OCI-LY7 (cell line): Measurements from ENCODE around the gene ZNF423. TPM values are rescaled to one million over a fixed set of nuclear protein-coding genes. Genes with fewer than 3 reads are reported as not detected.

Source experiments
- BruUV-seq: library from RNA; stranded (reverse); fragments of 400-500 nt; replicated peaks from 2 replicates; lab custom pipeline; 2021; lab: Mats Ljungman, UMichigan
- CTCF ChIA-PET: fragments of 300-600 bp; sonication (Branson Sonifier 250); formaldehyde crosslinking; loops from one replicate; lab custom pipeline; 2022; ENCODE audit warnings: antibody characterized with exemption; ENCODE audit not compliant: unreplicated experiment; lab: Charles Lee
- POLR2A ChIA-PET: fragments of 300-600 bp; sonication (Branson Sonifier 250); formaldehyde crosslinking; loops from one replicate; lab custom pipeline; 2022; ENCODE audit warnings: antibody characterized with exemption; lab: Charles Lee
- DNase-seq: peaks from one replicate; pipeline ENCODE4 v3.0.0-alpha.2; 2015; ENCODE audit warnings: low spot score
- H2AFZ ChIP-seq: fragments of 200-600 bp; sonication (generic), shearing (Covaris generic); 2 replicates; pipeline ENCODE4 v1.6.1; 2014; ENCODE audit warnings: mild to moderate bottlenecking, antibody characterized with exemption, low read length, moderate library complexity
- H3K27ac ChIP-seq: fragments of 200-600 bp; sonication (generic); 2 replicates; pipeline ENCODE4 v1.5.1; 2014; ENCODE audit warnings: mixed run types, low read depth, mild to moderate bottlenecking, moderate library complexity, low read length, inconsistent platforms; ENCODE audit not compliant: poor library complexity, severe bottlenecking
- H3K36me3 ChIP-seq: fragments of 200-600 bp; sonication (generic); 2 replicates; pipeline ENCODE4 v1.6.1; 2014; ENCODE audit warnings: mild to moderate bottlenecking, antibody characterized with exemption, low read length, moderate library complexity, mixed read lengths; ENCODE audit not compliant: insufficient read depth
- H3K4me1 ChIP-seq: fragments of 200-600 bp; sonication (generic); 2 replicates; pipeline ENCODE4 v1.5.1; 2014; ENCODE audit warnings: mild to moderate bottlenecking, low read length; ENCODE audit not compliant: insufficient read depth, poor library complexity, severe bottlenecking
- H3K4me2 ChIP-seq: fragments of 200-600 bp; sonication (generic); 2 replicates; pipeline ENCODE4 v1.6.1; 2014; ENCODE audit warnings: mild to moderate bottlenecking, low read length
- H3K4me3 ChIP-seq: fragments of 200-600 bp; sonication (generic); 2 replicates; pipeline ENCODE4 v1.5.1; 2014; ENCODE audit warnings: mild to moderate bottlenecking, low read depth, low read length; ENCODE audit not compliant: poor library complexity, severe bottlenecking
- H3K79me2 ChIP-seq: fragments of 200-600 bp; sonication (generic); 2 replicates; pipeline ENCODE4 v1.6.1; 2016; ENCODE audit warnings: low read depth, mild to moderate bottlenecking, low read length, moderate library complexity, mixed read lengths; ENCODE audit not compliant: insufficient read depth
- H3K9me2 ChIP-seq: fragments of 200-600 bp; sonication (generic); 2 replicates; pipeline ENCODE4 v1.6.1; 2016; ENCODE audit warnings: mild to moderate bottlenecking, low read length, mixed read lengths; ENCODE audit not compliant: insufficient read depth
- H3K9me3 ChIP-seq: fragments of 200-600 bp; sonication (generic); 2 replicates; pipeline ENCODE4 v1.6.1; 2014; ENCODE audit warnings: mild to moderate bottlenecking, mixed run types, low read length, mixed read lengths
- H4K20me1 ChIP-seq: fragments of 200-600 bp; sonication (generic); 2 replicates; pipeline ENCODE4 v1.6.1; 2014; ENCODE audit warnings: mild to moderate bottlenecking, antibody characterized with exemption, low read length, moderate library complexity, mixed read lengths; ENCODE audit not compliant: insufficient read depth
- CTCF ChIP-seq: fragments of 200-600 bp; sonication (generic); conservative IDR thresholded peaks from 2 replicates; pipeline ENCODE4 v1.5.1; 2014; ENCODE audit warnings: mild to moderate bottlenecking, antibody characterized with exemption, low read length, moderate library complexity, mixed read lengths
- EZH2phosphoT487 ChIP-seq: fragments of 200-600 bp; sonication (generic); IDR thresholded peaks from 2 replicates; pipeline ENCODE4 v1.6.1; 2018; ENCODE audit warnings: low read depth, borderline replicate concordance, mild to moderate bottlenecking, mixed run types, antibody characterized with exemption, low read length, moderate library complexity, mixed read lengths
- intact Hi-C: fragments of 100-400 bp; cut with micrococcal nuclease; formaldehyde crosslinking; loops from one replicate; pipeline ENCODE4 v1.10.0; 2022; ENCODE audit not compliant: unreplicated experiment
- total RNA-seq, 2 experiments: library from RNA; depleted of rRNA in 1 of 2; stranded (reverse); fragments of >200 nt in 1 of 2; shearing (Covaris generic) in 1 of 2; gene quantifications; 2 replicates each; pipeline ENCODE4 v1.2.3, GENCODE V29; 2014 to 2022

ZNF423 gene
- total RNA-seq, 2 experiments from 2014 or later = 0.09 to 0.13 TPM

GRCh38 chr16:49491771-49492761, 363.8 kb downstream of the ZNF423 start:
- DNase-seq = peak; percentile 70
- Histone ChIP-seq H3K79me2 (no peaks in the 10 kb centered on the region), H2AFZ (peak overlapping the region; percentile 95), H3K4me2 (peak overlapping the region; percentile 60), H3K9me2 (no peaks in the 10 kb centered on the region), H3K4me3 (peak overlapping the region; percentile 26), H3K4me1 (peaks cover 42% of the 10 kb centered on the region), H3K27ac (no peak overlapping the region), H4K20me1 (no peaks in the 10 kb centered on the region), H3K36me3 (no peaks in the 10 kb centered on the region), H3K9me3 (no peaks in the 10 kb centered on the region)
- TF ChIP-seq CTCF (peak; percentile 91), EZH2phosphoT487 (no peak)
- ChIA-PET POLR2A (no interaction called here), CTCF (interaction anchor here (0.5 to 0.6 kb wide), 3 partner anchors 13 to 126 kb away, joined by 3 to 6 read pairs (median 3); no protein-coding TSS in a partner anchor)
- no TSS peak for BruUV-seq
- intact Hi-C loops = loop anchor here (1.0 to 10.0 kb wide), 2 partner anchors 51 to 103 kb away; no protein-coding TSS in a partner anchor

GRCh38 chr16:49491106-49491670, 364.7 kb downstream of the ZNF423 start:
- no peak for TF ChIP-seq CTCF
- CTCF ChIA-PET = no interaction called here

More at GRCh38 chr16:49491106-49491670, 364.7 kb downstream of the ZNF423 start:
- peaks cover 42% of the 10 kb centered on the region for H3K4me1 ChIP-seq
- no peak overlapping the region for H3K4me3 ChIP-seq
- H2AFZ ChIP-seq = peak overlapping the region; percentile 95
- no peaks in the 10 kb centered on the region for H4K20me1 ChIP-seq
- peak overlapping the region; percentile 60 for H3K4me2 ChIP-seq
- DNase-seq = no peak
- H3K9me3 ChIP-seq = no peaks in the 10 kb centered on the region
- POLR2A ChIA-PET = no interaction called here
- no peaks in the 10 kb centered on the region for H3K9me2 ChIP-seq
- H3K79me2 ChIP-seq = no peaks in the 10 kb centered on the region
- intact Hi-C loops = loop anchor here (1.0 to 10.0 kb wide), 2 partner anchors 50 to 104 kb away; no protein-coding TSS in a partner anchor
- BruUV-seq = no TSS peak
- no peak overlapping the region for H3K27ac ChIP-seq
- H3K36me3 ChIP-seq = no peaks in the 10 kb centered on the region
